Measurements from ENCODE around the gene SIX2.

Gene SIX2

GRCh38 chr2:45011621-45012602 lies 2.7 kb upstream of the SIX2 start:
- Histone ChIP-seq H3K27ac (ENCODE audit: low read length, poor library complexity, severe bottlenecking) (no peak overlapping the region), H3K18ac (ENCODE audit: low read depth in 1 of 2, low read length in 2 of 2) (no peak overlapping the region), H3K9ac (ENCODE audit: low read length) (no peak overlapping the region), H3K23ac (ENCODE audit: low read length in 2 of 2) (no peak overlapping the region), H3K9me3 (ENCODE audit: control insufficient read depth, low read length) (no peaks in the 10 kb centered on the region), H3K36me3 (ENCODE audit: control insufficient read depth in 1 of 2, insufficient read depth in 2 of 2, low read depth in 1 of 2, low read length in 2 of 2) (no peaks in the 10 kb centered on the region), H4K91ac (ENCODE audit: low read length) (no peak overlapping the region), H3K27me3 (ENCODE audit: control insufficient read depth in 1 of 2, insufficient read depth in 1 of 2, low read length in 2 of 2) (peaks cover 12 to 60% of the 10 kb centered on the region in 2 experiments), H3K4me3 (ENCODE audit: insufficient read depth in 1 of 2, low read depth in 1 of 2, low read length in 2 of 2) (peak overlapping the region in 1 of 2 experiments; percentile 86), H2BK5ac (ENCODE audit: low read depth, low read length, poor library complexity, severe bottlenecking) (no peak overlapping the region), H3K4me2 (ENCODE audit: low read length, poor library complexity, severe bottlenecking) (no peak overlapping the region), H3K14ac (ENCODE audit: low read length in 2 of 2) (no peak overlapping the region), H2BK12ac (ENCODE audit: low read length in 2 of 2) (no peak overlapping the region), H2AK5ac (ENCODE audit: low read length, severe bottlenecking) (no peak overlapping the region), H3K4ac (ENCODE audit: low read depth in 1 of 2, low read length in 2 of 2) (no peak overlapping the region), H4K8ac (ENCODE audit: low read length) (no peak overlapping the region), H2BK120ac (ENCODE audit: low read depth, low read length) (no peak overlapping the region), H2AFZ (ENCODE audit: low read depth, low read length) (no peak overlapping the region), H2BK15ac (ENCODE audit: low read depth, poor library complexity, severe bottlenecking) (no peak overlapping the region), H3K79me1 (replicated peaks; ENCODE audit: low read length, poor library complexity, severe bottlenecking) (peaks cover 5% of the 10 kb centered on the region), H3K4me1 (ENCODE audit: control insufficient read depth, insufficient read depth, low read depth, low read length) (peaks cover 30% of the 10 kb centered on the region)
- no peak for DNase-seq
- WGBS = 51% methylated on average over 10 of the region's 10 CpGs

- Histone ChIP-seq H3K23ac (ENCODE audit: low read length in 2 of 2) (no peak overlapping the region), H3K4ac (ENCODE audit: low read depth in 1 of 2, low read length in 2 of 2) (no peak overlapping the region), H2AFZ (ENCODE audit: low read depth, low read length) (no peak overlapping the region), H2BK5ac (ENCODE audit: low read depth, low read length, poor library complexity, severe bottlenecking) (no peak overlapping the region), H3K27me3 (ENCODE audit: control insufficient read depth in 1 of 2, insufficient read depth in 1 of 2, low read length in 2 of 2) (peaks cover 12 to 62% of the 10 kb centered on the region in 2 experiments), H3K4me2 (ENCODE audit: low read length, poor library complexity, severe bottlenecking) (peak overlapping the region; percentile 73), H3K9me3 (ENCODE audit: control insufficient read depth, low read length) (no peaks in the 10 kb centered on the region), H3K79me1 (replicated peaks; ENCODE audit: low read length, poor library complexity, severe bottlenecking) (peaks cover 5% of the 10 kb centered on the region), H3K4me3 (ENCODE audit: insufficient read depth in 1 of 2, low read depth in 1 of 2, low read length in 2 of 2) (peak overlapping the region in 1 of 2 experiments; percentile 86), H3K18ac (ENCODE audit: low read depth in 1 of 2, low read length in 2 of 2) (no peak overlapping the region), H2BK120ac (ENCODE audit: low read depth, low read length) (no peak overlapping the region), H2BK15ac (ENCODE audit: low read depth, poor library complexity, severe bottlenecking) (no peak overlapping the region), H3K36me3 (ENCODE audit: control insufficient read depth in 1 of 2, insufficient read depth in 2 of 2, low read depth in 1 of 2, low read length in 2 of 2) (peaks cover 0 to 2% of the 10 kb centered on the region in 2 experiments), H4K91ac (ENCODE audit: low read length) (no peak overlapping the region), H3K14ac (ENCODE audit: low read length in 2 of 2) (no peak overlapping the region), H2BK12ac (ENCODE audit: low read length in 2 of 2) (no peak overlapping the region), H3K27ac (ENCODE audit: low read length, poor library complexity, severe bottlenecking) (no peak overlapping the region), H3K4me1 (ENCODE audit: control insufficient read depth, insufficient read depth, low read depth, low read length) (peaks cover 33% of the 10 kb centered on the region), H3K9ac (ENCODE audit: low read length) (peak overlapping the region; percentile 83), H2AK5ac (ENCODE audit: low read length, severe bottlenecking) (no peak overlapping the region), H4K8ac (ENCODE audit: low read length) (no peak overlapping the region)
- WGBS = 59% methylated on average over 3 of the region's 3 CpGs
- DNase-seq = no peak
These were observed 1.9 kb upstream of the SIX2 start for GRCh38 chr2:45011121-45011520.

GRCh38 chr2:45010702-45011012 lies 1.4 kb upstream of the SIX2 start:
- Histone ChIP-seq H3K36me3 (ENCODE audit: control insufficient read depth in 1 of 2, insufficient read depth in 2 of 2, low read depth in 1 of 2, low read length in 2 of 2) (peaks cover 0 to 5% of the 10 kb centered on the region in 2 experiments), H3K4me3 (ENCODE audit: insufficient read depth in 1 of 2, low read depth in 1 of 2, low read length in 2 of 2) (peak overlapping the region; percentile 60 to 86), H2BK5ac (ENCODE audit: low read depth, low read length, poor library complexity, severe bottlenecking) (peak overlapping the region; percentile 22), H3K23ac (ENCODE audit: low read length in 2 of 2) (no peak overlapping the region), H3K14ac (ENCODE audit: low read length in 2 of 2) (no peak overlapping the region), H3K4me1 (ENCODE audit: control insufficient read depth, insufficient read depth, low read depth, low read length) (peaks cover 37% of the 10 kb centered on the region), H2BK12ac (ENCODE audit: low read length in 2 of 2) (no peak overlapping the region), H2AK5ac (ENCODE audit: low read length, severe bottlenecking) (no peak overlapping the region), H2AFZ (ENCODE audit: low read depth, low read length) (no peak overlapping the region), H3K4me2 (ENCODE audit: low read length, poor library complexity, severe bottlenecking) (peak overlapping the region; percentile 73), H3K79me1 (replicated peaks; ENCODE audit: low read length, poor library complexity, severe bottlenecking) (peaks cover 5% of the 10 kb centered on the region), H3K27me3 (ENCODE audit: control insufficient read depth in 1 of 2, insufficient read depth in 1 of 2, low read length in 2 of 2) (peaks cover 12 to 59% of the 10 kb centered on the region in 2 experiments), H2BK120ac (ENCODE audit: low read depth, low read length) (no peak overlapping the region), H3K18ac (ENCODE audit: low read depth in 1 of 2, low read length in 2 of 2) (no peak overlapping the region), H4K91ac (ENCODE audit: low read length) (no peak overlapping the region), H3K27ac (ENCODE audit: low read length, poor library complexity, severe bottlenecking) (peak overlapping the region; percentile 95), H3K9ac (ENCODE audit: low read length) (peak overlapping the region; percentile 83), H2BK15ac (ENCODE audit: low read depth, poor library complexity, severe bottlenecking) (no peak overlapping the region), H3K4ac (ENCODE audit: low read depth in 1 of 2, low read length in 2 of 2) (no peak overlapping the region), H3K9me3 (ENCODE audit: control insufficient read depth, low read length) (no peaks in the 10 kb centered on the region), H4K8ac (ENCODE audit: low read length) (no peak overlapping the region)
- DNase-seq = no peak
- WGBS = 2% methylated on average over 3 of the region's 5 CpGs

- H2AFZ ChIP-seq (ENCODE audit: low read depth, low read length) = no peak overlapping the region
- no peak overlapping the region for H2BK12ac ChIP-seq (ENCODE audit: low read length in 2 of 2)
- no peak overlapping the region for H3K14ac ChIP-seq (ENCODE audit: low read length in 2 of 2)
- H3K18ac ChIP-seq (ENCODE audit: low read depth in 1 of 2, low read length in 2 of 2) = no peak overlapping the region
- peaks cover 0 to 8% of the 10 kb centered on the region in 2 experiments for H3K36me3 ChIP-seq (ENCODE audit: control insufficient read depth in 1 of 2, insufficient read depth in 2 of 2, low read depth in 1 of 2, low read length in 2 of 2)
- H4K8ac ChIP-seq (ENCODE audit: low read length) = peak overlapping the region; percentile 31
- peak overlapping the region; percentile 95 for H3K27ac ChIP-seq (ENCODE audit: low read length, poor library complexity, severe bottlenecking)
- H3K4me2 ChIP-seq (ENCODE audit: low read length, poor library complexity, severe bottlenecking) = peak overlapping the region; percentile 73
- no peak overlapping the region for H3K4ac ChIP-seq (ENCODE audit: low read depth in 1 of 2, low read length in 2 of 2)
- H3K9ac ChIP-seq (ENCODE audit: low read length) = peak overlapping the region; percentile 83
- H3K4me1 ChIP-seq (ENCODE audit: control insufficient read depth, insufficient read depth, low read depth, low read length) = peaks cover 38% of the 10 kb centered on the region
- no peak overlapping the region for H2AK5ac ChIP-seq (ENCODE audit: low read length, severe bottlenecking)
- DNase-seq = peak; percentile 26
- H4K91ac ChIP-seq (ENCODE audit: low read length) = no peak overlapping the region
- peaks cover 5% of the 10 kb centered on the region for H3K79me1 ChIP-seq (replicated peaks; ENCODE audit: low read length, poor library complexity, severe bottlenecking)
- no peaks in the 10 kb centered on the region for H3K9me3 ChIP-seq (ENCODE audit: control insufficient read depth, low read length)
- WGBS = under 1% methylated on average over 49 of the region's 56 CpGs
- H2BK120ac ChIP-seq (ENCODE audit: low read depth, low read length) = no peak overlapping the region
- H3K4me3 ChIP-seq (ENCODE audit: insufficient read depth in 1 of 2, low read depth in 1 of 2, low read length in 2 of 2) = peak overlapping the region; percentile 60 to 86
- peak overlapping the region; percentile 53 for H2BK5ac ChIP-seq (ENCODE audit: low read depth, low read length, poor library complexity, severe bottlenecking)
- H3K27me3 ChIP-seq (ENCODE audit: control insufficient read depth in 1 of 2, insufficient read depth in 1 of 2, low read length in 2 of 2) = peaks cover 12 to 57% of the 10 kb centered on the region in 2 experiments
- H3K23ac ChIP-seq (ENCODE audit: low read length in 2 of 2) = no peak overlapping the region
- no peak overlapping the region for H2BK15ac ChIP-seq (ENCODE audit: low read depth, poor library complexity, severe bottlenecking)
These were observed 863 bp upstream of the SIX2 start for GRCh38 chr2:45009928-45010701.

Data from mesenchymal stem cell (in vitro differentiated cells and primary cell).